HG03025 (cell line): ENCODE data around the gene DNAH11.
"Not testable (repeated sequence)": the region's sequence is repeated elsewhere in the genome, so short reads cannot be mapped to it uniquely, and the experiment has no call there.

Source experiments
- ATAC-seq: cut with Tn5 transposase; IDR thresholded peaks from one replicate; pipeline ENCODE4 v1.9.1; 2021; ENCODE audit warnings: mild to moderate bottlenecking, moderate library complexity; ENCODE audit not compliant: unreplicated experiment, low FRiP score

The DNAH11 gene

GRCh38 chr7:21867816-21868575 lies 325.2 kb downstream of the DNAH11 start:
- ATAC-seq, result no peak

- no peak for ATAC-seq
These were observed 325.7 kb downstream of the DNAH11 start for GRCh38 chr7:21868576-21868850.

GRCh38 chr7:21869785-21870402 lies 327.1 kb downstream of the DNAH11 start:
- no peak for ATAC-seq

DNA sequence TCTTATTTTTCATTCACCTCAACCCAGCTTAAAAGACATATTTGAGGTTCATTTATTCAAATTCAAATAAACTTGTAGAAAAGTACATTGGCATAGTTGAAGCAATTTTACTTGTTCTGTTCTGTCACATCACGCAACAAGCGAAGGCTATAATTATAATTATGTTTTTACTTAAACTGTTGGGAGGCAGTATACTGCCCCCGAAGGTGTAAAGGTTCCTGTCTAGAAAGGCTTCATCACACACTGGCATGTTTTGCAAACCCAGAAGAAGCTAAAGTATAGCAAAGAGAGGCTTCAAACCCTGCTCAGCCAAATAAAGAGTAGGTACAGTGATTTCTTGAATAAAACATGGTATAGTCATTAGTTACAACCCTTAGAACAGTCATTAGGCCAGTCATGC lies 340.2 kb downstream of the DNAH11 start:
- no peak for ATAC-seq

GRCh38 chr7:21883501-21883900 lies 340.7 kb downstream of the DNAH11 start:
- ATAC-seq, result not testable (repeated sequence)

DNA sequence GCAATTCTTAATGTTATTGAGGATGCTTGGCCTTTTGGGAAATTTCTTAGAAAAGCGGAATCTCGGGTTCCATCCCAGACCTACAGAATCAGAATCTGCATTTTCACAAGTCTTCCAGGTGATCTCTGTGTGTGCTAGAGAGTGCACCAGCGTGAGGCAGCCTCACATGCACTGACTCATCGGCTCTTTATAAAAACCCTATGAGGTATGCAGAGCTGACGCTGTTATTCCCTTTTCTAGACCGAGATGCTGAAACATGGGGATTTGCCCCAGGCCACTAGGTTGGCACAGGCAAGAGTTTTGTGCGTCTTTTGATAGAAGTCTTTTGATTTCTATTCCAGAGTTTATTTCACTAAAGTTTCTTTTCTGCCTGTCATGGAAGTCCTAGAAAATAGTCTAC lies 341.7 kb downstream of the DNAH11 start:
- no peak for ATAC-seq

DNA sequence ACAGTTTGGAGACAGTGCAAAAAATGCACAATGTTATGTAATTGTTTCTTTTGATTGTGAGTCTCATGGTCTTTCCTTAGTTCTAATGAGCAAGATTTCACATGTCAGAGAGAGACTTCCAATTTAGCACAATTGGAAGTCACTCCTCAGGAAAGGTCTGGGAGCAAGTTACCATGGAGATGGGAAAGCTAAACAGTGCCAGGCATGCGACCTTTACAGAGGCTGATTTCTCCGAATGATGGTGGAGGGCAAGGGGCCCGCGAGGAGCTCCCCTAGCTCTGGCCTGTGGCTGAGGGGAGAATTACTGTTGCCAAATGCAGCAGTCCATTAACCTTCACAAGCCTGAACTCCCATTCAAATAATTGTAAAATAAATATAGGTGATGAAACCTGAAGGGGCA lies 343.6 kb downstream of the DNAH11 start:
- ATAC-seq, result no peak

GRCh38 chr7:21887353-21887752 lies 344.5 kb downstream of the DNAH11 start:
- ATAC-seq, result no peak

GRCh38 chr7:21887779-21888178 lies 344.9 kb downstream of the DNAH11 start:
- no peak for ATAC-seq

DNA sequence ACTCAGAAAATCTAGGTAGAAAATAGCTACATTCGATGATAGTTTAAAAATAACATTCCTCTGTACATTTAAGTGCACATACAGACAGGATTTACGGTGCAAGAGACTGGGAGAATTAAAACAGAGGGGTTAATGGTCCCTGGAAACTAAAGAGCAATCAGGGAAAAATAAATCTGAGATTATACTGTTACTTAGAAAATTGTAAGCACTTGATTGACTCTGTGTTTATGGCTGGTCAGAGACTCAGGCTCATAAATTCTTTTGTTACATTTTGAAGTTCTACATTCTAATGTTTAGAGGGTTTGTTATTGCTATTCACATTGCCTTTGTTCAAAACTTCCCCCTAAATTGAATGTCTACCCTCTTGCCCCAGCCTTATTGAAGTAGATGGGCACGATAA lies 348.5 kb downstream of the DNAH11 start:
- no peak for ATAC-seq

- no peak for ATAC-seq
These were observed 350.6 kb downstream of the DNAH11 start for GRCh38 chr7:21893401-21893800.

DNA sequence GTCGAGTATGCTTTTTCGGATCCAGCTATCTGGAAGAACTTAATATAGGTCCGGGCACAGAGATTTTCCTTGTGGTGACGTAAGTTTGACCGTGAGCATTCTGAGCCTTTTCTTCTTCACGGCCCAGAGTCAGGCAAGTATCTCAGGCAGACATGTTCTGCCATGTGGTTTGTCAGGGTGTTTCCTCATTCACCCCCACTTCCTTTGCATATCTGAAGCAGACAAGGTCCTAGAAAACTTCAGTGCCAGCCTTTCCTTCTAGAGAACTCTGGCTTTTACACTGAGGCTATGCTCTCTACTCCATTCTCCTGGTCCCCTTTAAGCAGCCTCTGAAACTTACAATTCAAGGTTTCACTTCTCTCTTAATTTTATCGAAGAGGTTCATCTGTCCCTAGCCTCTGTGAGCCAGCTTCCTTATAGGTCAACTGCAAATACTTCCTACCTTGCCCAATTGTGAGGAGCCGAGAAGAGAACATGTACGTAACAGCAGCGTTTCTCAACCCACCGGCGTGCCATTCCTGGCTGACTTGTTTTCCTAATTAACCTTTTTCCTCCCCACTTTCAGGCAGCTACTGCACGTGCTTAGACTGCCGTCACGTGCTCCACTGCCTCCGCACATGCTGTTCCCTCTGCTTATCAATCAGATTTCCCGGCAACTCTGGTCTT lies 355.6 kb downstream of the DNAH11 start:
- ATAC-seq, result peak; percentile 97

DNA sequence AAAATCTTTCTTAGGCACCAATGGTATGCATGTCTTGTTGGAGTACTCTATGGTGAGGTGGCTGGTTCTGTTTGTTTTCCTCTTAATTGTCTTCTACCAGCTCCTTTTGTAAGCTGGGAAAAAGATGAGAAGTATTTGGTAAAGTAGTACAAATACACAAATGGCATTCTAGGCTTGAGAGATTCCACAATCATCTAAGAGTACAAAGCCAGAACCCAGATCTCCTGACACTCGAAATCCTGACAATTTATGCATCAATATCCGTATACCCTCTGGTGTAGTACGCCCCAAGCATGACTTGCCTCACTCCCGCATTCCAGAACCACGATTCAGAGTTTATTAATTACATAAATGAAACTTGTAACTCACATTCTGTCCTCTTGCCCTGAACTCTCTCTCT lies 359.4 kb downstream of the DNAH11 start:
- no peak for ATAC-seq

GRCh38 chr7:21903020-21903786 lies 360.4 kb downstream of the DNAH11 start:
- ATAC-seq, result no peak

DNA sequence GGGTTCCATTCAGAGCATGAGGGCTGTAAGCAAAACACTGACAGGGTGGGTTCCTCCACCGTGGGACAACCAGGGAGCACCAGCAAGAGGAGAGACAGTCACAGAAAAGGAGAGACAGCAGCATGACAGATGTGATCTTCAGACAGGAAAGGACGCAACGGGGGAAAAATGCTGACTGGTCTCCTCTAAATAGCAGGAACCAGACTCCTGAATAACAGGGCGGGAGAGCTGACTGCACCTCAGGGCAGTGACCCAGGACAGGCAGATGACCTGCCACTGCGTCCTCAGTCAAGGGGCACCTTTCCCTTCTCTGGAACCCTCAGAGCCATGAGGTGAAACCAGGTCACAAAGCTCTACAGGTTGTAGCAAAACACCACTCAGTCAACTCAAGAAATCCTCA lies 365.9 kb downstream of the DNAH11 start:
- no peak for ATAC-seq

- no peak for ATAC-seq
These were observed 367.4 kb downstream of the DNAH11 start for GRCh38 chr7:21910253-21910652.

- ATAC-seq, result no peak
These were observed 368.6 kb downstream of the DNAH11 start for GRCh38 chr7:21911341-21911875.

DNA sequence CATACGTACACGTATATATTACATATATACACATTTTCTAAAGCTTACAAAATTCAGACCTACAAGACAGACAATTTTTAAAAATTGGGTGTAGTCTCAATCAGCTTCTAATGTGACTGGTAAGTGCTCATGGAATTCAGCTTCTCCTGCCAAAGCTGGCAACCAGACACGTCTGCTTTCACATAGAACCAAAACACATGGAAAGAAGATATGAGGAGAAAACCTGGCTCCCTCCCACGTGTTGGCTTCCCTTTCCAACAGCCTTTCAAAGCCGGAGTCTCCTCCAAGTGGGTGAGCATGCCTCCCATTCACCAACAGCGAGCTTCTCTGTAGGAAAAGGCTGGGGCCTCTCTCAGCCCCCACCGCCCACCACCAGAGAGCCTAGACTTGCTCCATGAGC lies 369.5 kb downstream of the DNAH11 start:
- ATAC-seq, result no peak

- ATAC-seq, result no peak
These were observed 370.3 kb downstream of the DNAH11 start for GRCh38 chr7:21912931-21913780.

- ATAC-seq, result no peak
These were observed 371.8 kb downstream of the DNAH11 start for GRCh38 chr7:21914671-21915070.
